ENCODE data around the gene NISCH.

The NISCH gene

GRCh38 chr3:52446631-52447511 is 8.5 kb upstream of the NISCH start:
- DNase-seq (ENCODE audit: insufficient read length, low spot score) = peak; percentile 62
- peak; percentile 82 for FAIRE-seq

DNA sequence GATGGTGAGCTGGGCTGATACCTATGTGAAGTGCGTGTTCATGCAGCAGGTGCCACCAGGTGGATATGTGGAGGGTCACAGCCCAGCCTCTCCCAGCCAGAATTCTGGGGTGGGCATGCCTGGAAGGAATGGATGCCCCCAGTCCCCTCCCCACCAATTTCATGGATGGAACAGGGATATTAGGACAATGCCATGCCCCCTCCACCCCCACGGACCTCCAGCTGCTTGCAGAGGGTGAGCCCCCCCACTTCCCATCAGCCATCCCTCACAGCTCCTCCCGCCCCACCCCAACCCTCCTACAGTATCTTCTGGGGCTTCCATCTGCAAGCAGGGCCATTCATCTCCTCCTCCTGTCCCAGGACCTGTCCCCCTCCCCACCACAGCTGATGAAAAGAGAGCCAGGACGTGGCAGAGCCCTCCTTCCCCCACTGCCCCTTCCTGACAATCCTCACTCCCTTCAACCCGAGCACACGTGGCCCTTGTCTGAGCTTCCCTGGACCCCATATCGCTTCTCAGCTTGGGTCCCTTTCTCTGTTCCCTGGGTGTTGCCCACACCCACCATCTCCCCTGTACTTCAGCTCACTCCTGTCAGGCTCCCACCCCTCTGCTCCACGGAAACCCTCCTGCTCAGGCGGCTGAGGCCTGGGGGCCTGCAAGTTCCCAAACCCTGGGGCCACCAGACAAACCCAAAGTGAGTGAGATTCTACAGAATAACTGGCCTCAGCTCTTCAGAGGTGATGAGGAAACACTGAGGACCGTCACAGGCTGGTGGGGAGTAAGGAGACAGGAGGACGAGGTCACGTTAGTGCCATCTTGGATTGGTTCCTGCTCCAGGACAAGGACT is 7.7 kb upstream of the NISCH start:
- no peak for FAIRE-seq
- no peak for DNase-seq (ENCODE audit: insufficient read length, low spot score)

GRCh38 chr3:52450489-52451236 is 4.7 kb upstream of the NISCH start:
- DNase-seq (ENCODE audit: insufficient read length, low spot score) (no peak), FAIRE-seq (no peak)

DNA sequence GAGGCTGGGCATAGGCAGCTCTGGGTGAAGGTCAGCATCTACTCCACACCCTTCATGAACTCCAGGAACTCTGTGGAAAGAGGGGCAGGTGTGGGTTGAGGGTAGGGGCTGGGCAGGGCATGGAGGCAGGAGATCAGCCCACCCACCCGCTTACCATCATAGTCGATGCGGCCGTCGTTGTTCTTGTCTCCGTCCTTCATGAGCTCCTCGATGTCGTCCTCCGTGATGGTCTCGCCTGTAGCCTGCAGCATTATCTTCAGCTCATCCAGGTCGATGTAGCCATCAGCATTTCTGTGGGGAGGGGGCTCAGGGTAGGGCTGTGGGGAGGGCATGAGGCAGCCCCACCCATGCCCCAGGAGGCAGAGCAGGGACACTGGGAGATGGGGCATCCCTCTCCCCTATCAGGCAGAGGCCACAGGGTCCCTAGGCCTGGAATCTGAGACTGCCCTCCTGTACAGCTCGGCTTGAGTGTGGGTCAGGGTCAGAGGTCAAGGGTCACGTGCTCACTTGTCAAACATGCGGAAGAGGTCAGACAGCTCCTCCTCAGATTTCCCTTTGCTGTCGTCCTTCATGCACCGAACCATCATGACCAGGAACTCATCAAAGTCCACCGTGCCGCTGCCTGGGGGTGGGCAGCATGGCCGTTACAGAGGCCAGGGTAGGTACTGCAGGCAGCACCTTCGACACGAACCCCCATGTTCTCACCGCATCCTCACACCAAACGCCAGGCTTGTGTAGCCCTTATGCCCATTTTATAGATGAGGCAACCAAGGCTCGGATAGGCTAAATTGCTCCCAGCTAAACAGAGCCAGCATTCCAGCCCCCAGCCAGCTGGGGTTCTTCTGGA is 3.9 kb upstream of the NISCH start:
- no peak for FAIRE-seq
- no peak for DNase-seq (ENCODE audit: insufficient read length, low spot score)

DNA sequence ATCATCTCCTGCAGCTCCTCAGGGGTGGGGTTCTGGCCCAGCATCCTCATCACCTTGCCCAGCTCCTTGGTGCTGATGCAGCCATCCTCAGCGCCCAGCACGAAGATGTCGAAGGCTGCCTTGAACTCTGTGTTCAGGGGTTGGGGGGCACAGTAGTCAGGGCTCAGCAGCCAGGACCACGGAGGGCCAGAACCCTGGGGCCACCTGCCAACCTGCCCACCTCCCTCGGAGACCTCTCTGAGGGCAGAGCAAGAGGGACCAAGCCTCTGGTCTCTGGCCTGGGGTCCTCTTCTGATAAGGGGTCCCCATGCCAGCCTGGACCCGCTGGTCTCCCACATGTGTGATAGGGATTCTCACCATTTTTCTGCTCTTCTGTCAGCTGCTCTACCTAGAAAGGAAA is 3.3 kb upstream of the NISCH start:
- FAIRE-seq (no peak), DNase-seq (ENCODE audit: insufficient read length, low spot score) (no peak)

DNA sequence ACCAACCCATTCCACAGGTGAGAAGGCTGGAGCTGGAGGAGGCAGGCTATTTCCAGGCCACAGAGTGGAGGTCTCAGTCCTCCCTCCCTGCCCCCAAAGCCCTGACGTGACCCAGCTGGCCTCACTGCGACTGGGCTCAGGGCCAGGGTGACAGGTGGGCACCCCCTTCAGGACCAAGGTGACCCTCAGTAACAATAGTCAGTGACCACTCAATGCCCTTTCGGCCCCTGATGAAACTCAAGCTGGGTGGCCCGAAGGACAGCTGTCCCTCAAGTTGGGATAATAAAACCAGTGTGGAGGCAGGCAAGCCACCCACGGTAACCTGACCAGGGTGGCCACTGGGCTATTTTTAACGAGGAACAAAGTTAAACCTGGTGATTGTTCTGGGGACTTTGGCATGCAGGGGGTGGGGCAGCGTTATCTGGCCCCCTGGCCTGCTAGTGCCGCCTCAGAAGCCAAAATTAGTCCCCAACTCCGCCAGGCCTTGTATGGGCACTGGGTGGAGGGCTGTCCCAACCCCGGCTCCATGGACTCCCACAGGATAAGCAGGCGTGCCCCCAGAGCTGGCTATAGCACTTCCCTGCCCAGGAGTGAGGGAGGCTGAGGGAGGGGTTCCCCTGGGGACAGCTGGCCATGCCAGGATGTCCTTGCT is 2.7 kb upstream of the NISCH start:
- FAIRE-seq (no peak), DNase-seq (ENCODE audit: insufficient read length, low spot score) (no peak)

- FAIRE-seq (no peak), DNase-seq (ENCODE audit: insufficient read length, low spot score) (no peak)
These were observed 1.7 kb upstream of the NISCH start, which contains the start of gene TNNC1 for GRCh38 chr3:52453496-52454249. Gene TNNC1 (minus strand): TSS chr3:52454041. CDS start chr3:52454015, 26 bp downstream.

DNA sequence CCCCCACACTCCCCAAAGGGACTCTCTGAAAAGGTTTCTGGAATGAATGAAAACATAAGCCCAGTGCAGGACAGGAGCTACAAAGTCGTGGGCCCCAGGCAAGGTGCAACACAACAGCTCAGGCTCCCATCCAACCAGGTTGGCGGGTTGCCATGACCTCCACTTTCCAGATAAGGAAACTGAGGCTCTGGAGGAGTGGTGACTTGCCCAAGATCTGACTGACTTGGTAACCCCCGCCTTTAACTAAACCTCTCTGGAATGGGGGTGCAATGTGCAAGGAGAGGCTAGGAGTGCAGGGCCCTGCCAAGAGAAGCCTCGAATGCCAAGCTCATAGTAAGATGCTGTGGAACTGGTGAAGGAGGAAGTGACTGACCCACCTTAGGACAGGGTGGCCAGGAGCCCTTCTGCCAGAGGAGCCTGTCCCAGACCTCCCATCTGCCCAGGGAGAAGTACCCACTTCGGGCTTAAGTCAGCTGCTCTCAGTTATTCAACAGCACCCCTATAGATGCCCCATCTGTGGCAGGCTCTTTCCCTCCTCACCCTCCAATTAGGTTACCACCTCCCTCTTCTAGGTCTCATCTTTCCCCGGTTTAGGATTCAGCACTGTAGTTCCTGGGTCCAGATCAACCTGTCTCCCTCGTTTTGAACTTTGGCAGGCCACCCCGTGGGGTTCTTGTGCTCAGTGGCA is 1.0 kb upstream of the NISCH start:
- FAIRE-seq = peak; percentile 53
- DNase-seq (ENCODE audit: insufficient read length, low spot score) = no peak

- no peak for DNase-seq (ENCODE audit: insufficient read length, low spot score)
- FAIRE-seq = no peak
These were observed 494 bp upstream of the NISCH start for GRCh38 chr3:52454938-52455282.

GRCh38 chr3:52456169-52456799 is 880 bp downstream of the NISCH start:
- FAIRE-seq (peak; percentile 42), DNase-seq (ENCODE audit: insufficient read length, low spot score) (no peak)

- DNase-seq (ENCODE audit: insufficient read length, low spot score) (no peak), FAIRE-seq (peak; percentile 8)
These were observed 1.4 kb downstream of the NISCH start for GRCh38 chr3:52456800-52457183.

- FAIRE-seq = no peak
- no peak for DNase-seq (ENCODE audit: insufficient read length, low spot score)
These were observed 2.8 kb downstream of the NISCH start for GRCh38 chr3:52458031-52458760.

- no peak for FAIRE-seq
These were observed 3.6 kb downstream of the NISCH start for GRCh38 chr3:52458770-52459545.

GRCh38 chr3:52461874-52462273 is 6.5 kb downstream of the NISCH start:
- FAIRE-seq (no peak), DNase-seq (ENCODE audit: insufficient read length, low spot score) (no peak)

More at GRCh38 chr3:52458770-52459545, 3.6 kb downstream of the NISCH start:
- DNase-seq (ENCODE audit: insufficient read length, low spot score) = no peak

DNA sequence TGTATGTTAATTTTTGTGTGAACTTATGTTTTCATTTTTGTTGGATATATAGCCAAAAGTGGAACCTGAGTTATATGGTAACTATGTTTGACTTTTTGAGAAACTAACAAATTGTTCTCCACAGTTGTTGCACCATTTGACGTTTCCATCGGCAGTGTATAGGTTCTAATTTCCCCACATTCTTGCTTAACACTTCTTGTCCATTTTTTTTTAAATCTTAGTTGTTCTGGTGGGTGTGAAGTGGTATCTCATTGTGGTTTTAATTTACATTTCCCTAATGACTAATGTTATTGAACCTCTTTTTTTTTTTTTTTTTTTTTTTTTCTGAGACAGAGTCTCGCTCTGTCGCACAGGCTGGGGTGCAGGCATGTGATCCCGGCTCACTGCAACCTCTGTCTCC is 8.0 kb downstream of the NISCH start:
- FAIRE-seq (no peak), DNase-seq (ENCODE audit: insufficient read length, low spot score) (no peak)

DNA sequence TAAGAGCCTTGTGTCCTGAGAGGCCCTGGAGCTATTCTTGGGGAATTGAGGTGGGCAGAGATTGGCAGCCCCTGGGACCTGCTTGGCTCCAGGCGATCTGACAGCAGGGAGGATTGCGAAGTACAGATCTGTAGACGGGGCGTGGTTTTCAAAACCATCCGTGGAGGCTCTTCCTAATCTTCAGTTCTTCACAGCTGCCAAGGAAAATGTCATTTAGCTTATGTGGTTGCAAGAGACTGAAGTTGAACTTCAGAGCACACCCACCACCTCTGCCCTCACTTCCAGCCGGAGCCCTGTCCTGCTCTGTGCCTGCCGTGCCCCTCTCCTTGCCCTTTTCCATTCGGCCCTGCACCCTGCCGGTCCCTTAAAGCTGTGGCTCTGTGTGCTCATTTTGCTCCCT is 12.9 kb downstream of the NISCH start:
- no peak for DNase-seq (ENCODE audit: insufficient read length, low spot score)

More for the DNA sequence above, 12.9 kb downstream of the NISCH start:
- no peak for FAIRE-seq

Data from GM19239 (cell line).